ENCODE data around the gene SCN5A.
"Not testable (repeated sequence)": the region's sequence is repeated elsewhere in the genome, so short reads cannot be mapped to it uniquely, and the experiment has no call there.

SCN5A gene

GRCh38 chr3:38574411-38575278 lies 74.8 kb downstream of the SCN5A start:
- TF ChIP-seq CTCF (conservative IDR thresholded peaks at IDR 0.05) = no peak
- no peak overlapping the region for H3K27ac ChIP-seq

GRCh38 chr3:38573556-38573955 lies 75.9 kb downstream of the SCN5A start:
- TF ChIP-seq CTCF (conservative IDR thresholded peaks at IDR 0.05) = no peak
- no peak overlapping the region for H3K27ac ChIP-seq

GRCh38 chr3:38573111-38573510 lies 76.4 kb downstream of the SCN5A start:
- no peak for TF ChIP-seq CTCF (conservative IDR thresholded peaks at IDR 0.05)
- H3K27ac ChIP-seq = no peak overlapping the region

- TF ChIP-seq CTCF (conservative IDR thresholded peaks at IDR 0.05) = no peak
- no peak overlapping the region for H3K27ac ChIP-seq
Observed at GRCh38 chr3:38567498-38567897, 82.0 kb downstream of the SCN5A start.

- H3K27ac ChIP-seq = not testable (repeated sequence)
Observed at GRCh38 chr3:38566794-38567193, 82.7 kb downstream of the SCN5A start.

- no peak overlapping the region for H3K27ac ChIP-seq
- no peak for TF ChIP-seq CTCF (conservative IDR thresholded peaks at IDR 0.05)
Observed at GRCh38 chr3:38566215-38566528, 83.3 kb downstream of the SCN5A start.

- TF ChIP-seq CTCF (conservative IDR thresholded peaks at IDR 0.05) = no peak
- H3K27ac ChIP-seq = no peak overlapping the region
Observed at GRCh38 chr3:38565339-38566214, 83.9 kb downstream of the SCN5A start.

Data from VCaP (cell line).